Spinal cord (tissue), 10 donors: ENCODE results near the gene FHL5. TPM values are rescaled to one million over a fixed set of nuclear protein-coding genes. Genes with fewer than 3 reads are reported as not detected.

Experiments used
- DNase-seq, 6 donors: peaks; one replicate each; pipeline versions ENCODE4 v3.0.0 to v3.0.0-alpha.2; 2013 to 2015; ENCODE audit warnings: low spot score in 6 of 6, low read depth in 4 of 6
- H3K27ac ChIP-seq: one replicate; pipeline ENCODE4 v1.5.1; 2013; ENCODE audit warnings: low read depth, low read length, control low read depth
- H3K27me3 ChIP-seq: one replicate; pipeline ENCODE4 v1.6.1; 2013; ENCODE audit warnings: low read length; ENCODE audit not compliant: control insufficient read depth, insufficient read depth
- H3K36me3 ChIP-seq: one replicate; pipeline ENCODE4 v1.6.1; 2013; ENCODE audit warnings: low read length; ENCODE audit not compliant: control insufficient read depth, insufficient read depth
- H3K4me1 ChIP-seq: one replicate; pipeline ENCODE4 v1.6.1; 2013; ENCODE audit warnings: low read length; ENCODE audit not compliant: control insufficient read depth, insufficient read depth
- H3K4me3 ChIP-seq: one replicate; pipeline ENCODE4 v1.5.1; 2013; ENCODE audit warnings: low read depth, low read length, control low read depth
- H3K9me3 ChIP-seq: one replicate; pipeline ENCODE4 v1.6.1; 2013; ENCODE audit warnings: low read length; ENCODE audit not compliant: control insufficient read depth, insufficient read depth
- WGBS: methylation state at CpG from one replicate; pipeline ENCODE4 v1.1.5; 2013; ENCODE audit warnings: missing lambda C conversion rate; ENCODE audit not compliant: insufficient coverage; 5-methylcytosine and 5-hydroxymethylcytosine counted together
- polyA plus RNA-seq, 2 donors: library from polyadenylated mRNA; unstranded; fragments of 120-200 nt; gene quantifications; one replicate each; pipeline ENCODE4 v1.2.1, GENCODE V29; 2013; ENCODE audit not compliant: insufficient read length in 2 of 2
- total RNA-seq, 2 donors: library from RNA; depleted of rRNA in 1 of 2; stranded (reverse); fragments of 120-200 nt in 1 of 2; fragments of >200 nt in 1 of 2; gene quantifications; one replicate each; pipeline versions ENCODE4 v1.2.3 to v1.2.4, GENCODE V29; 2013 to 2014
- donor health status: healthy.

FHL5 gene
- total and polyA plus RNA-seq, 4 donors = 0.83 to 6.5 (median 3.2) TPM

DNA sequence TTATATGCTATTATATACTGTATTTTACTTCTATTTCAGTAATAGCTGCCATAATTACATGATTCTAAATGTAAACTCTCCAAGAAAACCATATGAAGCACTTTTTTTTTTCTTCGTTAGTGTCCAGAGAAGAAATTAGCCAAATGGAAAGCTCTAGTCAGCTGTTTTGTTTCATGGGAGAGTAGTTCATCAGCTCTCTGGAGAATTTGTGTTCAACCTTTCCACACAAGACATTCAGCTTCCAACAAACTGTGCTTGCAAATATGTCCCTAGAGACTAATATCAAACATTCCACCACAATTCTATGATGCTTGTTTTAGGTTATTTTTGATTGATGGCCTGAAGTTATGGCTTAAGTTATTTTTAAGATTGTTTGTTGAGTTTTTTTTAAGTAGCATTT is 19.5 kb downstream of the FHL5 start:
- Histone ChIP-seq H3K36me3 (no peaks in the 10 kb centered on the region), H3K4me1 (no peaks in the 10 kb centered on the region), H3K4me3 (no peak overlapping the region), H3K27me3 (no peaks in the 10 kb centered on the region), H3K9me3 (no peaks in the 10 kb centered on the region), H3K27ac (no peak overlapping the region)
- WGBS = no CpG with 5 or more reads among the region's 1 CpG
- DNase-seq = no peak

DNA sequence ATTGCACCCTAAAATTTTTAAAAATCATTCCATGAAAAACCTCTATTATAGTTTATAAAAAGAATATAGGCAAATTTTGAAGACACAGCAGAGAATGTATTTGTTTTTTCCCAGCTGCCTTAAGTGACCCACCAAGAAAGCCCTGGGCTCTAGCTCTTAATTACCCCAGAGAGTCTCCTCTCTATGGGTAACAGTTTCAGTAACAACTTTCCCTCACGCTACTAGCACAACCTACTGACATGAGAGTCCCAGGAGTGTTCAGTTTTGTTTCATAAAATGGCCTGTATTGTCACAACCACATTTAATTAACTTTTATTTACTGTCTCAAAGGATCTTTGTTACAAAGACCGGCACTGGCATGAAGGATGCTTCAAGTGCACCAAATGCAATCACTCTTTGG is 41.5 kb downstream of the FHL5 start:
- Histone ChIP-seq H3K36me3 (no peaks in the 10 kb centered on the region), H3K27ac (no peak overlapping the region), H3K4me3 (no peak overlapping the region), H3K27me3 (no peaks in the 10 kb centered on the region), H3K9me3 (no peaks in the 10 kb centered on the region), H3K4me1 (no peaks in the 10 kb centered on the region)
- peak in 1 of 6 donors; percentile 65 for DNase-seq
- 29% methylated on average over 2 of the region's 2 CpGs for WGBS

DNA sequence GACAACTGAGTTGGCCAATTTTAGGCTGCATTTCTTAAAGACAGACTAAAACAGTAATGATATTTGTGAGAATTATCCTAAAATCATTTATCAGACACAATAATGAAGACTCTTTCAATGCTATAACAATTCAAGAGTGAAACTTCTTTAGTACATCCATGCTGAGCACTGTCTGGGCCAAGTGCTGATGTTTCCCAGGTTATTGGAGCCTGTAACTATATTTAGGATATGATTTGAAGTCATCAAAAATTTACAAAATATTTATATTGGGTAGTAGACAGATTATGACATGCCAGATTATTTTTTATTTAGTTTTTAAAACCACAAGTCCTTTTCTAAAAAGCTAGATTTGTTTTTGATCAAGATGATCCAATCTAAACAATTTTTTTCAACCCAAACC is 45.1 kb downstream of the FHL5 start:
- Histone ChIP-seq H3K4me1 (no peaks in the 10 kb centered on the region), H3K9me3 (no peaks in the 10 kb centered on the region), H3K4me3 (no peak overlapping the region), H3K36me3 (no peaks in the 10 kb centered on the region), H3K27ac (no peak overlapping the region), H3K27me3 (no peaks in the 10 kb centered on the region)
- no peak for DNase-seq

DNA sequence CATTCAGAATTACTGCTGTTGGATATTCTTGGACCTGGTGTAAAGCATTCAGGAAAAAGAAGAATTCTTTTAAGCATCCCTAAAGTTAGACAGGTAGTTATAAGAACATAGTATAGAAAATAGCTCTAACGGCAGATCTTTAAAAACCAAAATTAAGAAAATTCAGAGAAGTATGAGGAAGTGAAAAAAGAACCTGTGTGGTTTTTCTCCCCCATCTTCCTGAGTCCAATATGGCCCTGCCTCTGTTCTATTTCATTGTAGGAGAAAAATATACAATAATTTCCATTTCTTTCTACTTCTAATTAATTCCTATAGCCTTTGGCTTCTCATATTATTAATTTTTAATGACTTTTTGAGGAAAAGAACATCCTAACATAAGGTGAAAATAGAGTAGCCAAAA is 47.1 kb downstream of the FHL5 start:
- Histone ChIP-seq H3K4me3 (no peak overlapping the region), H3K4me1 (no peaks in the 10 kb centered on the region), H3K27ac (no peak overlapping the region), H3K36me3 (no peaks in the 10 kb centered on the region), H3K9me3 (no peaks in the 10 kb centered on the region), H3K27me3 (no peaks in the 10 kb centered on the region)
- WGBS = no CpG with 5 or more reads among the region's 1 CpG
- DNase-seq = no peak

DNA sequence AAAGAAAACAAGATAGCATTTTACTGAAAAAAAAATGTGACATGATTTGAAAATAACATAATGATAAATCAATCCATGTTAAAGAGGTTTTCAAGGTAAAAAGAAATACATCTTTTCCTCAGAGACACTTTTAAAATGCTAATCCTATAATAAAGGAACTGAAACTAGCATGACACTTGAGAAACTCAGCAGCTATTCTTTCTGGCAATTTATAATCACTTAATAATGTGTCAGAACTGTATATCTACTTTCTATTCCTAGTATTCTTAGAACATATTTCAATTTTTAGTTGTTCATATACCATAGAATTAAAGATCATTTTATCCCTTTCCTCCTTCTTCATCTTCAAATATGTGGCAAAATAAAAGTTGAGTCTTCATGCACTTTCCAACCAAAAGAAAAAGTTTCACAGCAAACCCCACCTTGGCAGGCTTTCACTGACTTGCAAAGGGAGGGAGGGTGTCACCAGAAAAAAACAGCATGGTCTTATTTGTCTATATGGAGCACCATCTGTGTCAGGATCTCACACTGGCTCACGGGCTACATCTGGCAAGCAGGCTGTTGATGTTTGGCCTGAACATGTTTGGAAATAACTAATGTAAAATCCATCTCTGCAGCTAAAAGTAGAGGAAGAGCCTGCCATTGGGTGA is 48.5 kb downstream of the FHL5 start:
- WGBS = 50% methylated on average over 1 of the region's 1 CpG
- H3K4me3 ChIP-seq = no peak overlapping the region
- no peaks in the 10 kb centered on the region for H3K36me3 ChIP-seq
- no peak overlapping the region for H3K27ac ChIP-seq
- H3K9me3 ChIP-seq = no peaks in the 10 kb centered on the region
- no peaks in the 10 kb centered on the region for H3K4me1 ChIP-seq
- DNase-seq = no peak
- no peaks in the 10 kb centered on the region for H3K27me3 ChIP-seq

DNA sequence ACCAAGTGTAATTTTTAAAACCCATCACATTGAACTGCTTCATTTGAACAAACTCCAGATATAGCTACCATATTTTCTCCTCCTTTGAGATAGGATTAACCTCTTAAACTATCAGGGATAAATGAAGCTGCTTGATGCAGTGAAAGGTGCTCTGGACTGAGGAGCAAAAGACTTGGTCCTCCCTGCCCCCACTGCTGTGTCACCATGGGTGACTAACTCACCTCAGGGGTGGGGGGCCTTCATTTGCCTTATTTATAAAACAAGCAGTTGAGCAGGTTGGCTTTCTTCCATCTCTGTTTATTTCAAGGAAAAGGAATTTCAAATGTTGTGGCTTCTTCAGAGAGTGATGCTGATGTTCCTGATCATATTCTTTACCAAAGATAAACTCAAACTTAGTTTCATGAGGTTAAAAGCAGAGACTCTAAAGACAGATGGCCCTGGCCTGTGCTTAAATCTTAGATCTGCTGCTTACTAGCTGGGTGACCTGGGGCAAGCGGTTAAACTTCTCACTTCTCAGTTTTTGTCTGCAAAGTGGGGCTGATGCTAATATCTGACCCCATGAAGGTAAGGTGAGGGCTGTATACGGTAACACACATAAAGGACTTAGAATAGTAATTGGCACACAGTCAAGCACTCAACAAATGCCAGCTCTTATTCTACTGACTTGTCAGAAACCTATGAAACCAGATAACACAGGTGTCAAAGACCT is 50.5 kb downstream of the FHL5 start:
- H3K4me3 ChIP-seq = no peak overlapping the region
- no CpG with 5 or more reads among the region's 2 CpGs for WGBS
- no peaks in the 10 kb centered on the region for H3K9me3 ChIP-seq
- no peaks in the 10 kb centered on the region for H3K36me3 ChIP-seq
- H3K27ac ChIP-seq = no peak overlapping the region
- no peaks in the 10 kb centered on the region for H3K4me1 ChIP-seq
- DNase-seq = no peak
- no peaks in the 10 kb centered on the region for H3K27me3 ChIP-seq

DNA sequence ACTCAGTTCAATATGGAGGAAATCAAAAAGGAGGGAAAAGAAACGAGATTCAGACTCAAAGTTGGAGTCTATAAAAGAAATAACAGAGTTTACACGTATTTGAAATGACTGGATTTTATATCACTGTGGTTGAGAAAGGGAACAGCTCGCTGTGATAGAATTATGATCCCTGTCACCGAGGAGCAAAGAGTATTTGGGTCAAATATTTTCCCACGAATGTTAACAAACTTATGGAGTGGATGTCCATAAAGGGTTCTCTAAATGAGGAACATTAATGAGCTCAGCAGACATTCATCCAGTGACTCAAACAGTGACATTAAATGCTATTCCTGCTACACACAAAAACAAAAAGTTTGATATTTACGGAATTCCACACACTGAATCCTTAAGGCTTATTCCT is 57.9 kb downstream of the FHL5 start:
- DNase-seq = no peak
- H3K4me3 ChIP-seq = no peak overlapping the region
- no peaks in the 10 kb centered on the region for H3K27me3 ChIP-seq
- H3K4me1 ChIP-seq = no peaks in the 10 kb centered on the region
- H3K36me3 ChIP-seq = no peaks in the 10 kb centered on the region
- H3K27ac ChIP-seq = no peak overlapping the region
- 74% methylated on average over 5 of the region's 6 CpGs for WGBS
- no peaks in the 10 kb centered on the region for H3K9me3 ChIP-seq

DNA sequence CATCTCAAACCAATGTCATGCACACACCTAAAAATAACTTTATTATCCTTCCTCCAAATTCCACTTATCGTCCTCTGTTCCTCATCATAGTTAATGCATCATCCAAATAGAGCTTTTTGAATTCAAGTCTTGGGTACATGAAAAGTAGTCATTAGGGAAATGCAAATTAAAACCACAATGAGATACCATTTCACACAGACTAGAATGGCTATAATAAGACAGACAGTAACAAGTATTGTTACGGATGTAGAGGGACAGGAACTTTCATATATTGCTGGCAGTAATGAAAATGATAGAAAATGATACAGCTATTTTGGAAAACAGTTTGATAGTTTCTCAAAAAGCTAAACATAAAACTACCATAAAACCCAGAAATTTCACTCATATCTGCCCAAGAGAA is 59.1 kb downstream of the FHL5 start:
- Histone ChIP-seq H3K4me3 (no peak overlapping the region), H3K9me3 (no peaks in the 10 kb centered on the region), H3K4me1 (no peaks in the 10 kb centered on the region), H3K27me3 (no peaks in the 10 kb centered on the region), H3K36me3 (no peaks in the 10 kb centered on the region), H3K27ac (no peak overlapping the region)
- DNase-seq = no peak
- WGBS = no CpG with 5 or more reads among the region's 2 CpGs

DNA sequence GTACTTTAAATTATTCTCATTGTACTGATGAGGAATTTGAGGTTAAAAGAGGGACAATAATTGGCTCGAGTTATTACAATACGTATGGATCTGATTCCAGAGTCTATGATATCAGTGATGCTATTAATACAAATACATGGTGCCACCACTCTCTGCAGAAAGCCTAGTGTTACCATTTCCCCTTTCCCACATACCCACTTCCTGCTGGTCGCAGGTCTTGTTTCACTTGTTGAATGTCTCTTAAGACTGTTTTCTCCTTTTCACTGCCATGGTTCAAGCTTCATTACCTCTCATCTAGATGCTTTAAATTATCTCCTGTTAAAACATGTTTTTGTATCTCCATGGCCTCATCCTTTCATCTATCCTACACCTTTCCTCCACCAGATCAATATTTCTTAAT is 62.0 kb downstream of the FHL5 start:
- no peaks in the 10 kb centered on the region for H3K9me3 ChIP-seq
- H3K27ac ChIP-seq = no peak overlapping the region
- no peak for DNase-seq
- 80% methylated on average over 1 of the region's 3 CpGs for WGBS
- no peaks in the 10 kb centered on the region for H3K4me1 ChIP-seq
- no peaks in the 10 kb centered on the region for H3K27me3 ChIP-seq
- H3K4me3 ChIP-seq = no peak overlapping the region
- no peaks in the 10 kb centered on the region for H3K36me3 ChIP-seq

DNA sequence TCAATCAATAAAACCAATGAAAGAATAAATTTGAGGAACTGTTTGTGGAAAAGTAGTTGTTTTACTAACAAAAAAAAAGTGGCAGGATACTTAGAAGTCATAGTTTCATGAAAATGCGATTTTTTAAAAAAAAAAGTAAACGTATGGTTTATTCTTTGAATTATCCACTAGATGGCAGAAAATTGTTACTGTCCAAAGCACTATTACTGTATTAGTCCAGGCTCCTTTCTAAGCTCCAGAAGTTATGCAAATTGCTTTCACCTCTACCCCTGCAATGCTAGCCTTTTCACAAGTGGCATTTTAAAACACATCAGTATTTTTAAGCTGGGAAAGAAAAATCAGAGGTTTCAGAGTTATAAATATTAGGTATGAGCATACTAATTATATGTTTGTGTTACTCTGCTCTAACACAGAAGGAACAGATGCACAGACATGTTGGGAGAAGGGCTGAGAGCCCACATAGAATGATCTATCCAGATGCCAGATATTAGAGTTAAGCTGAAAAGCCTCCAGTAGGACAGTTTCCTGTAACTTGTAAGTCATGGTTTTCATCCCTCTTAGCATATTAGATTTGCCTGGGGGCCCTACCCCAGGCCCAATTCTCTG is 63.9 kb downstream of the FHL5 start:
- Histone ChIP-seq H3K27me3 (no peaks in the 10 kb centered on the region), H3K27ac (no peak overlapping the region), H3K9me3 (no peaks in the 10 kb centered on the region), H3K4me3 (no peak overlapping the region), H3K4me1 (no peaks in the 10 kb centered on the region), H3K36me3 (no peaks in the 10 kb centered on the region)
- no CpG with 5 or more reads among the region's 2 CpGs for WGBS
- DNase-seq = peak in 4 of 6 donors; percentile 13 to 84 (median 43)
